HepG2 (cell line): ENCODE results near the gene SLC39A1. TPM values are rescaled to one million over a fixed set of nuclear protein-coding genes. Genes with fewer than 3 reads are reported as not detected.

Experiments
- AFF4 ChIP-seq: sonication (generic); formaldehyde crosslinking; IDR thresholded peaks from 2 replicates; pipeline ENCODE4 v1.4.0; 2020; ENCODE audit warnings: missing genetic modification reagents
- ARID2 ChIP-seq: sonication (generic); formaldehyde crosslinking; IDR thresholded peaks from 2 replicates; pipeline ENCODE4 v1.8.1; 2022; ENCODE audit warnings: mild to moderate bottlenecking, missing genetic modification reagents, borderline replicate concordance
- GLMP ChIP-seq: sonication (generic); formaldehyde crosslinking; IDR thresholded peaks from 2 replicates; pipeline ENCODE4 v1.9.0; 2021; ENCODE audit warnings: missing genetic modification reagents, mild to moderate bottlenecking, borderline replicate concordance
- GTF2F1 ChIP-seq: fragments of 150-350 bp; IDR thresholded peaks from 2 replicates; pipeline ENCODE4 v1.6.1; 2014; ENCODE audit warnings: low read length
- JUNB ChIP-seq: sonication (generic); formaldehyde crosslinking; IDR thresholded peaks from 2 replicates; pipeline ENCODE4 v1.8.0; 2022; ENCODE audit warnings: missing genetic modification reagents, mild to moderate bottlenecking, borderline replicate concordance
- MEIS2 ChIP-seq: sonication (generic); formaldehyde crosslinking; IDR thresholded peaks from 2 replicates; pipeline ENCODE4 v1.9.0; 2021; ENCODE audit warnings: mild to moderate bottlenecking, missing genetic modification reagents
- NFYB ChIP-seq: sonication (generic); formaldehyde crosslinking; IDR thresholded peaks from 2 replicates; pipeline ENCODE4 v1.4.0; 2020; ENCODE audit warnings: missing genetic modification reagents
- POLR2A ChIP-seq, 2 experiments: IDR thresholded peaks; 2 replicates each; pipeline ENCODE4 v1.6.1; 2011; ENCODE audit warnings: low read depth in 2 of 2, low read length in 2 of 2, mild to moderate bottlenecking in 1 of 2, moderate library complexity in 1 of 2; ENCODE audit not compliant: insufficient read depth in 1 of 2
- RARA ChIP-seq: IDR thresholded peaks from 2 replicates; pipeline ENCODE4 v1.6.1; 2016; ENCODE audit warnings: missing genetic modification reagents, missing compliant biosample characterization
- RBM22 ChIP-seq: fragments of 200-400 bp; formaldehyde crosslinking; optimal IDR thresholded peaks from 2 replicates; pipeline ENCODE3; 2017; ENCODE audit warnings: mild to moderate bottlenecking, low read length, moderate library complexity
- RCOR2 ChIP-seq: IDR thresholded peaks from 2 replicates; pipeline ENCODE4 v1.6.1; 2016; ENCODE audit warnings: missing biosample characterization, missing genetic modification reagents
- SP2 ChIP-seq: sonication (generic); formaldehyde crosslinking; IDR thresholded peaks from 2 replicates; pipeline ENCODE4 v1.5.1; 2020; ENCODE audit warnings: mild to moderate bottlenecking, missing genetic modification reagents
- TBP ChIP-seq: sonication (generic); formaldehyde crosslinking; IDR thresholded peaks from 2 replicates; pipeline ENCODE4 v1.5.0; 2020; ENCODE audit warnings: missing genetic modification reagents
- TCF12 ChIP-seq, 2 experiments: fragments of 450-650 bp in 1 of 2; sonication (generic) in 1 of 2; formaldehyde crosslinking in 1 of 2; IDR thresholded peaks; 2 replicates each; pipeline versions ENCODE4 v1.6.1 to v1.8.0; 2017 to 2022; ENCODE audit warnings: antibody characterized with exemption in 1 of 2, mild to moderate bottlenecking in 1 of 2, missing genetic modification reagents in 1 of 2, moderate library complexity in 1 of 2
- TFDP1 ChIP-seq: IDR thresholded peaks from 2 replicates; pipeline ENCODE4 v1.6.1; 2016; ENCODE audit warnings: missing compliant biosample characterization, missing genetic modification reagents, borderline replicate concordance
- ZFAT ChIP-seq: sonication (generic); formaldehyde crosslinking; conservative IDR thresholded peaks from 2 replicates; pipeline ENCODE4 v1.8.1; 2023; ENCODE audit warnings: missing genetic modification reagents, inconsistent platforms
- ZKSCAN5 ChIP-seq: sonication (generic); formaldehyde crosslinking; IDR thresholded peaks from 2 replicates; pipeline ENCODE4 v1.5.1; 2020; ENCODE audit warnings: mild to moderate bottlenecking, missing genetic modification reagents
- ZNF331 ChIP-seq: sonication (generic); formaldehyde crosslinking; IDR thresholded peaks from 2 replicates; pipeline ENCODE4 v1.4.0; 2020; ENCODE audit warnings: missing genetic modification reagents
- ZNF33A ChIP-seq: sonication (generic); formaldehyde crosslinking; IDR thresholded peaks from 2 replicates; pipeline ENCODE4 v1.5.1; 2020; ENCODE audit warnings: missing genetic modification reagents, mild to moderate bottlenecking, moderate library complexity, borderline replicate concordance
- ZNF484 ChIP-seq: sonication (generic); formaldehyde crosslinking; IDR thresholded peaks from 2 replicates; pipeline ENCODE4 v1.5.1; 2020; ENCODE audit warnings: mild to moderate bottlenecking, low read depth, missing genetic modification reagents, borderline replicate concordance
- ZNF501 ChIP-seq: sonication (generic); formaldehyde crosslinking; IDR thresholded peaks from 2 replicates; pipeline ENCODE4 v1.5.1; 2020; ENCODE audit warnings: mild to moderate bottlenecking, moderate library complexity, missing genetic modification reagents
- ZNF549 ChIP-seq: sonication (generic); formaldehyde crosslinking; IDR thresholded peaks from 2 replicates; pipeline ENCODE4 v1.5.0; 2020; ENCODE audit warnings: missing genetic modification reagents
- ZNF75D ChIP-seq: sonication (generic); formaldehyde crosslinking; IDR thresholded peaks from 2 replicates; pipeline ENCODE4 v1.8.1; 2023; ENCODE audit warnings: missing genetic modification reagents, mild to moderate bottlenecking, borderline replicate concordance
- ZNF879 ChIP-seq: sonication (generic); formaldehyde crosslinking; IDR thresholded peaks from 2 replicates; pipeline ENCODE4 v1.8.1; 2023; ENCODE audit warnings: missing genetic modification reagents
- polyA plus RNA-seq, 8 experiments: library from polyadenylated mRNA; depleted of rRNA in 3 of 8; stranded (reverse) in 7 of 8; unstranded in 1 of 8; fragments of >200 nt; fragmentation: Illumina TruSeq in 4 of 8; extraction: Trizol in 4 of 8; gene quantifications; 2 replicates each; pipeline versions ENCODE4 v1.2.1 to v1.2.3, GENCODE V29; 2011 to 2016; ENCODE audit warnings: low read depth in 4 of 8, missing spikeins in 1 of 8, mixed read lengths in 1 of 8; ENCODE audit not compliant: insufficient read depth in 1 of 8
- total RNA-seq, 5 experiments: library from RNA; depleted of rRNA; stranded (reverse); fragments of >200 nt; fragmentation: Illumina TruSeq; extraction: Trizol; gene quantifications; 2 replicates each; pipeline ENCODE4 v1.2.3, GENCODE V29; 2016; ENCODE audit warnings: low read depth in 1 of 5

SLC39A1 gene
- total and polyA plus RNA-seq, 2 of the 13 experiments (the other 11 are each of a cell fraction or from before 2014, with no cell fraction given), result 71.2 to 78.4 TPM

- TF ChIP-seq TCF12 (IDR thresholded peaks at IDR 0.05) (no peak), TCF12 (CRISPR knock-in tag; IDR thresholded peaks at IDR 0.05) (peak; percentile 77; the same call in 1 of the 2 replicates), JUNB (CRISPR knock-in tag) (no peak), ARID2 (peak; percentile 78; the same call in 1 of the 2 replicates), ZKSCAN5 (no peak), TFDP1 (CRISPR knock-in tag) (peak; percentile 69; the same call in 1 of the 2 replicates), ZFAT (CRISPR knock-in tag) (no peak), ZNF879 (CRISPR knock-in tag) (no peak), RARA (CRISPR knock-in tag) (peak; percentile 18; the same call in 1 of the 2 replicates), POLR2A (IDR thresholded peaks at IDR 0.05; ENCODE audit: insufficient read depth in 1 of 2, low read depth in 2 of 2, low read length in 2 of 2) (peak; percentile 86 to 88), ZNF75D (CRISPR knock-in tag) (peak; percentile 65; the same call in 1 of the 2 replicates), RCOR2 (no peak), ZNF549 (CRISPR knock-in tag) (no peak), SP2 (CRISPR knock-in tag) (peak; percentile 61; the same call in 1 of the 2 replicates), NFYB (CRISPR knock-in tag) (peak; percentile 76), TBP (CRISPR knock-in tag) (no peak), AFF4 (CRISPR knock-in tag) (no peak; the same call in 1 of the 2 replicates), GTF2F1 (no peak), MEIS2 (CRISPR knock-in tag) (peak; percentile 1; the same call in 1 of the 2 replicates), RBM22 (peak; percentile 68), ZNF331 (CRISPR knock-in tag) (no peak), ZNF33A (CRISPR knock-in tag) (0 out of 2 replicates have a peak, but pooled peaks have one; percentile 72), ZNF484 (CRISPR knock-in tag) (no peak), ZNF501 (CRISPR knock-in tag) (peak; percentile 90), GLMP (CRISPR knock-in tag) (no peak)
These were observed 14.2 kb upstream of the SLC39A1 start, which contains the start of gene JTB (continued) for GRCh38 chr1:153977250-153978240.
